Measurements from ENCODE around the gene PVR.
"Not testable (repeated sequence)": the region's sequence is repeated elsewhere in the genome, so short reads cannot be mapped to it uniquely, and the experiment has no call there.

The PVR gene

DNA sequence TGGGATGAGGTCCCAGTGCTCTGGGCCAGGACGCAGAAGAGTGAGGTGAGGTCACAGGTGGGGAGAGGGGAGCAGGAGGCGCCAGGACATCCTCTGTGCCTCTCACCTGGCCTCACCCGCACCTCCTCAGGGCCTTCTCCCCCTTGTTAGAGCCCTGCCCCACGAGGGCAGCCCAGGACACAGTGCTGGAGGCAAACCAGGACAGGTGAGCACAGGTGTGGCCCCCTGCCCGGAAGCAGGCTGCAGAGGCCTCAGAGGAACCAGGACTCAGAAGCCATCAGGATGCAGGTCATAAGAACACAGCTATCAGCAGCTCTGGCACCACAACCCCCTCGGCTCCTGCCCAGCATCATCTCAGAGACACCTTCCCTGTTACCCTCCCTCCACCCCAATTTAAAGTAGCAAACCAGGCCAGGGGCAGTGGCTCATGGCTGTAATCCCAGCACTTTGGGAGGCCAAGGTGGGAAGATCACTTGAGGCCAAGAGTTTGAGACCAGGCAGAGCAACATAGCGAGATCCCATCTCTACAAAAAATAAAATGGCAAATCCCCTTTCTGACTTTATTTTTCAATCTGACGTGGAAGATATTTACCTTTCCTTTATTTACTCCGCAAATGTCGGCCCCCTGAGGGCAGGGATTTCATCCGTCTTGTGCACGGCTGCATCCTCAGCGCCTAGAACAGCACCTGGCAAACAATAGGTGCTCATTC, 54.9 kb downstream of the PVR start, which contains the start of gene CEACAM16:
TSS of gene CEACAM16 (plus strand) at position 660 of the 710 bp plus-strand sequence. CDS start 2,306 bp downstream, outside the sequence.
- DNase-seq (ENCODE audit: low read depth in 3 of 3), result no peak

DNA sequence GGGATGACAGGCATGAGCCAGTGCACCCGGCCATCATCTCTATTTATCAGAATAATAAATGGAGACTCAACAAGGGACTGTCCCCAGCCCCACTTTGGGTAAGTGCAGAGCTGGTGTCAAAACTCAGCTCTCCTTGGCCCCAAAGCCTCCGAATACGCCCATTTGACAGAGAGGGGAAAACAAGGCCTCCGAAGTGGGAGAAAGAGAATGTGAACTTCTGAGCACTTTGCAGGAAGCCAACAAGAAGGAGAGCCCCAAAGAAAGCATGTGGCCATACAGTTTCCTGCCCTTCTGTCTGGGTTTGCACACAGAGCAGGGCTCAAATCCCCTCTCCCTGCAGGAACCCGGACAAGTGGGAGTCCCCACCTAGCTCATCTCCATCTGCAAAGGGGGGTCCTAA, 56.8 kb downstream of the PVR start:
- no peak for DNase-seq (ENCODE audit: low read depth in 3 of 3)

DNA sequence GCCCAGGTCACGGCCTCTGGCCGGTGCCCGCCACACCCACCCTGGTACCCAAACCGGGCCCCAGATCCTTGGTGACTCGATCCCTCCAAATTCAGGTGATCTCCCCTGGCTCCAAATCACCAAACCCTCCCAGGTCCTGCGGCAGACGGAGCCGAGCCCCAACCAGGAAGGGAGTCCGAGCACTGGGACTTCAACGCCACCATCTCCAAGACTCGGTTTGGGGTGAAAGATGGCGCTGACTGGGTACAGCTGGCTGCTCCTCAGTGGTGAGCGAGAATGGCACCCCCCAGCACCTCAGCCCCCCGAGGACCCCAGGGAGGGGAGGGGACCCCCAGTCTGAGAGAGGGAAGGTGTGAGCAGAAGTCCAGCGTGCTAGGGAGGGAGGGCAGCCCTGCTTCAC, 57.5 kb downstream of the PVR start:
- DNase-seq (ENCODE audit: low read depth in 3 of 3), result no peak

DNA sequence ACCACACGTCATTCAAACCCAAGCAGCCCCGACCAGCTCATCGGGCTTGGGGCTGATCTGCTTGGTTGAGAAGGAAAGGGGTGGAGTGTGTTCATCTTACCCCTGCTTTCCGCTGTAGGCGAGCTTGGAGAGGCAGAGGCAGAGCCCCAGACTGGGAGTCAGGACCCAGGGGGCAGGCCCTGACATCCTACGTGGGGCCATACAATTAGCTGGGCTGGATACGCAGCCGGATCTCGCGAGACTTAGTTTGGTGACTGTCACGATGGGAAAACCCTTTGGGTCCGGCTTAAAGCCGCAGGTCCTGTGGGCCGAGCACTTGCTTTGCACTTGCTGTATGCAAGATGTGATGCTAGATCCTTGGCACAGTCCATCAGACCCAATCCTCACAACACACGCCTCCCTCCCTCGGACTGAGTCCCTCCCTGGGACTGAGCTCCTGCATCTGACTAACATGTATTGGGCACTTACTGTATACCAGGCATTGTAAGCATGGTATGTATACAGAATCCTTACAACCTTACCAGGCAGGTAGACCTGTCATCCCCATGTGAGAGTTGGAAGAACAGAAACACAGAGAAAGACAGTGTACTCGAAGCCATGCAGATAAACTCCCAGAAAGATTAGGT, 59.0 kb downstream of the PVR start:
- no peak for DNase-seq (ENCODE audit: low read depth in 3 of 3)

DNA sequence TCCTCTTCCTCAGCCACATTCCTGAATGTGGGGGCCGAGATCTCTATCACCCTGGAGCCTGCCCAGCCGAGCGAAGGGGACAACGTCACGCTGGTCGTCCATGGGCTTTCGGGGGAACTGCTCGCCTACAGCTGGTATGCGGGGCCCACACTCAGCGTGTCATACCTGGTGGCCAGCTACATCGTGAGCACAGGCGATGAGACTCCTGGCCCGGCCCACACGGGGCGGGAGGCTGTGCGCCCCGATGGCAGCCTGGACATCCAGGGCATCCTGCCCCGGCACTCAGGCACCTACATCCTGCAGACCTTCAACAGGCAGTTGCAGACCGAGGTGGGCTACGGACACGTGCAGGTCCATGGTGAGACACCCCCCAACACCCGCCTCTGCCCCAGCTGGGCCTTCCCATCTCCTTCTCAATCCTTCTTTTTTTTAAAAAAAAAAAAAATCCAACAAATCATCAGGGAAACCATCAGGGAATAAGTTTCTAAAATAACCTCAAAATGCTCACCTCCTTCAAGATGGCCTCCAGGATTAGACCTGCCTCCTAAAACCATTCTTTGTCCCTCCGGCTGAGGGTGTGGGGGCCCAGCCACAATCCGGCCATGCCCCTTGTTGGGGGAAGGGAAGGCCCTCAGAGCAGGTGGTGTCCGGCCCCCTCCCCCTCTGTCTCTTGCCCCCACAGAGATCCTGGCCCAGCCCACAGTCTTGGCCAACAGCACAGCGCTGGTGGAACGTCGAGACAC, 59.8 kb downstream of the PVR start:
- no peak for DNase-seq (ENCODE audit: low read depth in 3 of 3)

DNA sequence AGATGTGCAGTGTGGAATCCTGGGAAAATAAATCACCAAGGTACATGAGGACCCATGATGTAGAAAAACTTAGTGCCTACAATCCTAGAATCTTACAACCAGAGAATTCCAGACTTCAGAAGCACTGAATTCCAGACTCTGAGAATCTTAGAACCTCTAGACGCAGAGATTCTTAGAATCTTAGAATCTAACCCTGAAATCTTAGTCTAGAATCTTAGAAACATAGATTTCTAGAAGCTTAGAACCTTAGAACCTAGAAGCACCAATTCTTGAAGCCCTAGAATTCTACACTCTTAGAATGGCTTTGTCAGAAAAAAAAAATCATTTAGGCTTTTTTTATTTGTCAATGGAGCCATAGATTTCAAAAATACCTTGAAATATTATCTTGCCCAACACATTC, 61.3 kb downstream of the PVR start:
- no peak for DNase-seq (ENCODE audit: low read depth in 3 of 3)

DNA sequence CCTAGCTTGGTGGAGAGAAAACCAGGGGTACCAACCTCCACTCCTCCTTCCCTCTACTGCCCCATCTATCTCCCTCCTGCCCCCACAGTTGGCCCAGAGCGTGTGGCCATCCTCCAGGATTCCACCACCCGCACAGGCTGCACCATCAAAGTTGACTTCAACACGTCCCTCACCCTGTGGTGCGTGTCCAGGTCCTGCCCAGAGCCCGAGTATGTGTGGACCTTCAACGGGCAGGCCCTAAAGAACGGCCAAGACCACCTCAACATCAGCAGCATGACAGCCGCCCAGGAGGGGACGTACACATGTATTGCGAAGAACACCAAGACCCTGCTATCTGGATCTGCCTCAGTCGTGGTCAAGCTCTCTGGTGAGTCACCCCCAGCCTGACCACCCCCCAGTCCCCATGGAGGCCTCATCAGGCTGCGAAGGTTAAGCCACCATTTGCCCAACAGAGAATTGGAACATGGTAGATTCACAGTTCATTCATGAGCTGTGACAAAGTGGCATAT, 61.8 kb downstream of the PVR start:
- DNase-seq (ENCODE audit: low read depth in 3 of 3), result no peak

DNA sequence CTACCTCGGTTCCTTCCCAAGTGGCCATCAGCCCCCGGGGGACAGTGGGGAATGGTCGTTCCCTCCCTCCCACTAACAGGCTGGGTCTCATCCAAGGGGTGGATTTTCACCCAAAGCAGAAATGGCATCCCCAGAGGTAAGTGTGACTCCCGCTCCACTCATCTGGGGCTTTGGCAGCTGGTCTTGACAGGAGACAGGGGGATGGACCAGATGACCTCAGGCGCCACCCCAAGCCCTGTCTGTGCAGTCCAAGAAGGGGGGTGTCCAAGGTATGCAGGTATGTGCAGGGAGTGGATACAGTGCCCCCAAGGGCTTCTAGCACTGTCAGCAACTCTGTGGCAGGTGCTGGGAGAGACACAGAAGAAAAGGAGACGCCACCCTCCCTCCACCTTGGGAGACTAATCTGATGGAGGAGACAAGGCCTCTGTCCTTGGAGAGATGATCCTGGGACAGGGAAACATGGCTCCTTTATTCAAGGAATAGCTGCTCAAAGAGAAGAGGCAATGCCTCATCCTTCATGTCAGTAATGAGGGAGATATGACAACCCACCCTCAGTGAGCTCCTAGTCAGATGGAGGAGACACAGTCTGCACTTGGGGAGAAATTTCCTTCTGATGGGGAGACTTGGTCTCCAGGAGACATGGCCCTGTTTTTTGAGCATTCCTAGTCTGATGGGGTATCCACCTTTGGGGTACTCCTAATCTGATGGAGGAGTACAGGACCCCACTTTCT, 63.0 kb downstream of the PVR start:
- no peak for DNase-seq (ENCODE audit: low read depth in 3 of 3)

DNA sequence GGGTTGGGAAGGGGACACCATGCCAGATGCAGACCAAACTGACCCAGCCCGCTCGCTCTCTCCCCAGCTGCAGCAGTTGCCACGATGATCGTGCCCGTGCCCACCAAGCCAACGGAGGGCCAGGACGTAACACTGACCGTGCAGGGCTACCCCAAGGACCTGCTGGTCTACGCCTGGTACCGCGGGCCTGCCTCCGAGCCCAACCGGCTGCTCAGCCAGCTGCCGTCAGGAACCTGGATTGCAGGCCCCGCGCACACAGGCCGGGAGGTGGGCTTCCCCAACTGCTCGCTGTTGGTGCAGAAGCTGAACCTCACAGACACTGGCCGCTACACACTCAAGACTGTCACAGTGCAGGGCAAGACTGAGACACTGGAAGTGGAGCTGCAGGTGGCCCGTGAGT, 64.1 kb downstream of the PVR start:
- no peak for DNase-seq (ENCODE audit: low read depth in 3 of 3)

DNA sequence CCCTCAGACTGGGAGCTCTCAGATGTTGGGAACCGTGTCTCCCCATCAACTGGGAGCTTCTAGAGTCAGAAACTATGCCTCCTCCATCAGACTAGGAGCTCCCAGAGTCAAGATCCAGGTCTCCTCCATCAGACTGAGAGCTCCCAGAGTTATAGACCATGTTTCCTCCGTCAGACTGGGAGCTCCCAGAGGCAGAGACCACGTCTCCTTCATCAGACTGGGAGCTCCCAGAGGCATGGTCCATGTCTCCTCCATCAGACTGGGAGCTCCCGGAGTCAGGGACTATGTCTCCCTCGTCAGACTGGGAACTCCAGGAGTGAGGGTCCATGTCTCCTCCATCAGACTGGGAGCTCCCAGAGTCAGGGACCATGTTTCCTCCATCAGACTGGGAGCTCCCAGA, 65.2 kb downstream of the PVR start:
- DNase-seq (ENCODE audit: low read depth in 3 of 3), result no peak

DNA sequence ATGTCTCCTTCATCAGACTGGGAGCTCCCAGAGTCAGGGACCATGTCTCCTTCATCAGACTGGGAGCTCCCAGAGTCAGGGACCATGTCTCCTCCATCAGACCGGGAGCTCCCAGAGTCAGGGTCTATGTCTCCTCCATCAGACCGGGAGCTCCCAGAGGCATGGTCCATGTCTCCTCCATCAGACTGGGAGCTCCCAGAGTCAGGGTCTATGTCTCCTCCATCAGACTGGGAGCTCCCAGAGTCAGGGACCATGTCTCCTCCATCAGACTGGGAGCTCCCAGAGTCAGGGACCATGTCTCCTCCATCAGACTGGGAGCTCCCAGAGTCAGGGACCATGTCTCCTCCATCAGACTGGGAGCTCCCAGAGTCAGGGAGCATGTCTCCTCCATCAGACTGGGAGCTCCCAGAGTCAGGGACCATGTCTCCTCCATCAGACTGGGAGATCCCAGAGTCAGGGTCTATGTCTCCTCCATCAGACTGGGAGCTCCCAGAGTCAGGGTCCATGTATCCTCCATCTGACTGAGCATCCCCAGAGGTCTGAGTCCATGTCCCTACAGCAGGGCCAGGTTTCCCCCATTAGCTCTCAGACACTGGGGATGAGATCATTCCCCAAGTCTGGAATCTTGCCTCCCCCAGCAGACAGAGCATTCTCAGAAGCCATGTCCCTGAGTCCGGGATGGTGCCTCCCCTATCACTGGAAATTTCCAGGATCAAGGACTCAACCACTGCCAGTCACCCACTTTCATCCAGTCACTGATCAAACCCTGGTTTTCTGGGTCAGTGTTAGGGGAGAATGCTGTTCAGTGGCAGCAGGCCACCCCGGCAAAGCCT, 65.9 kb downstream of the PVR start:
- DNase-seq (ENCODE audit: low read depth in 3 of 3), result not testable (repeated sequence)

DNA sequence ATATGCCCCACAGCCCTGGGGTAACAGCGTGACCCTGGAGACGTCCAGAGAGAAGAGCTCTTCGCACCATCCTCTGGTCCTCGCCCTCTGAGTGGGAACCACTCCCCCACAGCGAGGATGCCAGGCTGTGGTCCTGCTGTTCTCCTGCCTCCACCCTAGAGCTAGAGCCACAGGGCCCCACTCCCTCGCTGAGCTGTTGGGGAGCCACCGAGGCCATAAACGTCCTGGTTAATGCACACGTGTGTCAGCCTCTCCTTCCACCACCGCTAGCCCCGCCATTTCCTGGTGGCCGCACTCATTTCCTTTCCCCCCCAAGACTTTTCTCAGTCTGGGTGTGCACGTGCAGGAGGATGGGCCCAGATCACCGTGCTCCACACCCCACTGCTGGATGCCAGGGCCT, 66.8 kb downstream of the PVR start:
- no peak for DNase-seq (ENCODE audit: low read depth in 3 of 3)

DNA sequence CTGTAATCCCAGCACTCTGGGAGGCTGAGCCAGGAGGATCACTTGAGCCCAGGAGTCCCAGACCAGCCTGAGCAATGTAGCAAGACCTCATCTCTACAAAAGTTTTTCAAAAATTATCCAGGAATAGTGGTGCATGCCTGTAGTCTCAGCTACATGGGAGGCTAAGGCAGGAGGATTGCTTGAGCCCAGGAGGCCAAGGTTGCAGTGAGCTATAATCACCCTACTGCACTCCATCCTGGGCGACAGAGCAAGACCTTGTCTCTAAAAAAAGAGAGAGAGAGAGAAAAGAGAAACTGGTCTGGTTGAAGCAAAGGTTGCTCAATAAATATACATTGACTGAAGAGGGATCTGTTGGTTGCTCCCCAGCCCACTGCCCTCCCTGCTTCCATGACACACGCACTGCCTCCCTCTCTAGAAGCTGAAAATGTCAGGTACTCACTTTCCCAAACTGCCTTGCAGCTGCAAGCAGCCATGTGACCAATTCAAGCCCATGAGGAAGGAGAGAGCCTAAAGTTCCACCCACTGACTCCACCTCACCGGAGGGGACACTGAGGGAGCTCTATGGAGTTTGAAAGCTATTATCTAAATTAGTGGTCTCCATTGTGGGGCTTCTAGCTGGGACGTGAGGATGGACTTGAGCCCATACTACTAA, 69.3 kb downstream of the PVR start:
- DNase-seq (ENCODE audit: low read depth in 3 of 3), result no peak
